CD4-positive, alpha-beta T cell (primary cell): ENCODE data around the gene RTN4IP1. TPM values are rescaled to one million over a fixed set of nuclear protein-coding genes. Genes with fewer than 3 reads are reported as not detected.

Experiments used
- ATAC-seq: fragments of 200-7000 bp; cut with Tn5 transposase; one replicate; pipeline ENCODE4 v1.10.0; 2022; ENCODE audit warnings: mild to moderate bottlenecking; ENCODE audit not compliant: poor library complexity
- CTCF ChIA-PET: fragments of 350-600 bp; sonication (Branson Sonifier 250); formaldehyde crosslinking; loops from one replicate; lab custom pipeline; 2021; ENCODE audit warnings: antibody characterized with exemption, inconsistent platforms; lab: Charles Lee
- POLR2A ChIA-PET: fragments of 350-600 bp; sonication (Branson Sonifier 250); formaldehyde crosslinking; loops from one replicate; lab custom pipeline; 2021; ENCODE audit warnings: antibody characterized with exemption, inconsistent platforms; lab: Charles Lee
- DNase-seq, 14 experiments: peaks; one replicate each; pipeline ENCODE4 v3.0.0-alpha.2; 2013 to 2020; ENCODE audit warnings: mixed read lengths in 2 of 14
- H3K27ac ChIP-seq, 2 donors: one replicate each; pipeline versions ENCODE4 v1.5.1 to v1.7.0; 2013; ENCODE audit warnings: low read length in 2 of 2, low read depth in 1 of 2, mild to moderate bottlenecking in 1 of 2
- H3K27me3 ChIP-seq, 2 experiments: 1 replicate in 1 of 2; 2 replicates in 1 of 2; pipeline versions ENCODE4 v1.6.1 to v1.7.0; 2013; ENCODE audit warnings: low read length in 2 of 2, control low read depth in 1 of 2, mild to moderate bottlenecking in 1 of 2, moderate library complexity in 1 of 2; ENCODE audit not compliant: insufficient read depth in 2 of 2, control insufficient read depth in 1 of 2
- H3K36me3 ChIP-seq: one replicate; pipeline ENCODE4 v1.6.1; 2013; ENCODE audit warnings: low read length, control low read depth; ENCODE audit not compliant: insufficient read depth
- H3K4me1 ChIP-seq: one replicate; pipeline ENCODE4 v1.6.1; 2013; ENCODE audit warnings: low read length, control low read depth; ENCODE audit not compliant: insufficient read depth
- H3K4me3 ChIP-seq: one replicate; pipeline ENCODE4 v1.5.1; 2013; ENCODE audit warnings: mild to moderate bottlenecking, low read length, moderate library complexity
- H3K9me3 ChIP-seq, 2 experiments: 1 replicate in 1 of 2; 2 replicates in 1 of 2; pipeline versions ENCODE4 v1.6.1 to v1.7.0; 2013; ENCODE audit warnings: low read length in 2 of 2, mild to moderate bottlenecking in 2 of 2, control low read depth in 1 of 2, moderate library complexity in 1 of 2; ENCODE audit not compliant: control insufficient read depth in 1 of 2, insufficient read depth in 1 of 2
- H3K27ac Mint-ChIP-seq: one replicate; pipeline ENCODE4 v1.8.0; 2020; ENCODE audit warnings: mixed read lengths
- H3K27me3 Mint-ChIP-seq: one replicate; pipeline ENCODE4 v1.8.0; 2021; ENCODE audit warnings: mixed read lengths
- H3K36me3 Mint-ChIP-seq: one replicate; pipeline ENCODE4 v1.8.0; 2021; ENCODE audit warnings: low read depth, mixed read lengths
- H3K4me1 Mint-ChIP-seq: one replicate; pipeline ENCODE4 v1.8.0; 2021; ENCODE audit warnings: low read depth, mixed read lengths
- H3K4me3 Mint-ChIP-seq: one replicate; pipeline ENCODE4 v1.8.0; 2020; ENCODE audit warnings: mild to moderate bottlenecking, mixed read lengths
- H3K9me3 Mint-ChIP-seq: one replicate; pipeline ENCODE4 v1.8.0; 2020; ENCODE audit warnings: mixed read lengths
- intact Hi-C, 2 experiments: fragments of 100-400 bp; cut with DNase I in 1 of 2; cut with micrococcal nuclease in 1 of 2; formaldehyde crosslinking; loops; one replicate each; pipeline versions ENCODE4 v1.15.1 to v1.9.0; 2023 to 2025; cut with DNase I, micrococcal nuclease
- total RNA-seq, 174 experiments: library from RNA in 2 of 174; stranded (reverse) in 2 of 174; gene quantifications; one replicate each; pipeline ENCODE4 v1.2.3 and lab custom pipeline; 2021 to 2026
- TF ChIP-seq, protein P1 (sequence below): fragments of 200-600 bp; IDR thresholded peaks from one replicate; pipeline ENCODE4 v1.8.0; 2022; ENCODE audit warnings: antibody characterized with exemption, mild to moderate bottlenecking

RTN4IP1 gene
- total RNA-seq, 2 experiments from 2014 or later = 2.4 to 2.5 TPM

DNA sequence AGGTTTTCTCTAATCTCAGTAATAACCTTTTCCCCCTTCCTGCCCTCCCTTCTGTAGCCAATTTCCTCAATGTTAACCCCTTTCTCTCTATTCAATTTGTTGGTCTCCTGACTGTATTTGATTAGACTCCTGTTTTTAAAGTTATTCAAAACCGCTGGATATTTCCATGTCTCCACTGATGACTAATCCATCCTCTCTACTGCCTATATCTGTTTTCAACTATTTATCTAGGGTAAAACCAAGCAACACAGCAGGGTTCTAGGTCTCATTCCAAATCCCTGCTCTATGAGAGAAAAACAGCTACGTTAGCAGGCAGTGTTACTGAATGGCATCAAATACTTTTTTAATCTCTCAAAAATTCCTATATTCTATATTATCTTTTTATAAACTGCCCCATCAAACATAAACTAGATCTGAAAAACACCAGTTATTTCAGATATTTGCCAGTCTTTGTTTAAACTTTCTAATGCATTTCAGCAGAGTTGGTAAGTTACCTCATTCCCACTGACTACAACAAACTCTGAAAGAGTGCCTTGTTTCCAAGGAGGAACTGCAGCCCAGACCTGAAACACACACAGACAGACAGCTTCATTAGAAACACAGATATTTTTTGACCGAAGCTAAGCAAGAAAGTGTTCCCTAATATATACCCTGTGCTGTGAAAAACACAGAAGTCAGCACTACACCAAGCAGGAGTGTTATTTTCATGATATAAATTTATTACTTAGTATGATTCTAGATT, 8.2 kb downstream of the RTN4IP1 start:
- no peaks in the 10 kb centered on the region for H3K27me3 Mint-ChIP-seq

DNA sequence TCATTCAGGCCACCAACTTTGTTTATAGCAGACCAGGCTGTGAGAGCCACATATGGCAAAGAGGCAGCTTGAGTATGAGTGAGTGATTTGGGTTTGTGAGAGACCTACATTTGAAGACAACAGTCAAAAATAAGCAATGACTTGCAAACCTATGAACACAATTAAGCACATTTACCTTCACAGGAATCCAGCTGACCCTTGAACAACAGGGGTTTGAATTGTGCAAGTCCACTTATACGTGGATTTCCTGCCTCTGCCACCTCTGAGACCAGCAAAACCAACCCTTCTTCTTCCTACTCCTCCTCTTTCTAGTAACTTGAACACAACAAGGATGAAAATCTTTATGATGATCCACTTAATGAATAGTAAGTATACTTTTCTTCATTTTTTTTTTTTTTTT, 10.1 kb downstream of the RTN4IP1 start:
- peaks cover 53% of the 10 kb centered on the region for H3K36me3 Mint-ChIP-seq
- no peaks in the 10 kb centered on the region for H3K27me3 Mint-ChIP-seq
- no peaks in the 10 kb centered on the region for H3K9me3 Mint-ChIP-seq
- Histone ChIP-seq H3K27me3 (no peaks in the 10 kb centered on the region), H3K9me3 (no peaks in the 10 kb centered on the region), H3K4me1 (no peaks in the 10 kb centered on the region), H3K27ac (no peak overlapping the region), H3K36me3 (peaks cover 15% of the 10 kb centered on the region), H3K4me3 (no peak overlapping the region)
- CTCF ChIA-PET = interaction anchor here (0.7 kb wide), 1 partner anchor 922 kb away, joined by 3 read pairs; no protein-coding TSS in a partner anchor
- no peak for DNase-seq
- TF ChIP-seq, protein P1, sequence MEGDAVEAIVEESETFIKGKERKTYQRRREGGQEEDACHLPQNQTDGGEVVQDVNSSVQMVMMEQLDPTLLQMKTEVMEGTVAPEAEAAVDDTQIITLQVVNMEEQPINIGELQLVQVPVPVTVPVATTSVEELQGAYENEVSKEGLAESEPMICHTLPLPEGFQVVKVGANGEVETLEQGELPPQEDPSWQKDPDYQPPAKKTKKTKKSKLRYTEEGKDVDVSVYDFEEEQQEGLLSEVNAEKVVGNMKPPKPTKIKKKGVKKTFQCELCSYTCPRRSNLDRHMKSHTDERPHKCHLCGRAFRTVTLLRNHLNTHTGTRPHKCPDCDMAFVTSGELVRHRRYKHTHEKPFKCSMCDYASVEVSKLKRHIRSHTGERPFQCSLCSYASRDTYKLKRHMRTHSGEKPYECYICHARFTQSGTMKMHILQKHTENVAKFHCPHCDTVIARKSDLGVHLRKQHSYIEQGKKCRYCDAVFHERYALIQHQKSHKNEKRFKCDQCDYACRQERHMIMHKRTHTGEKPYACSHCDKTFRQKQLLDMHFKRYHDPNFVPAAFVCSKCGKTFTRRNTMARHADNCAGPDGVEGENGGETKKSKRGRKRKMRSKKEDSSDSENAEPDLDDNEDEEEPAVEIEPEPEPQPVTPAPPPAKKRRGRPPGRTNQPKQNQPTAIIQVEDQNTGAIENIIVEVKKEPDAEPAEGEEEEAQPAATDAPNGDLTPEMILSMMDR = no peak
- no peak overlapping the region for H3K27ac Mint-ChIP-seq
- H3K4me1 Mint-ChIP-seq = no peaks in the 10 kb centered on the region
- intact Hi-C loops = no loop called here
- no peak overlapping the region for H3K4me3 Mint-ChIP-seq
- POLR2A ChIA-PET = no interaction called here
- ATAC-seq = no peak

More for the DNA sequence above, 8.2 kb downstream of the RTN4IP1 start:
- no peaks in the 10 kb centered on the region for H3K4me1 Mint-ChIP-seq
- Histone ChIP-seq H3K36me3 (peaks cover 15% of the 10 kb centered on the region), H3K9me3 (no peaks in the 10 kb centered on the region), H3K27me3 (no peaks in the 10 kb centered on the region), H3K4me1 (no peaks in the 10 kb centered on the region), H3K4me3 (no peak overlapping the region), H3K27ac (no peak overlapping the region)
- no peaks in the 10 kb centered on the region for H3K9me3 Mint-ChIP-seq
- CTCF ChIA-PET = interaction anchor here (1.4 to 2.1 kb wide), 2 partner anchors 13 to 55 kb away, joined by 3 to 7 read pairs; no protein-coding TSS in a partner anchor
- no peak overlapping the region for H3K27ac Mint-ChIP-seq
- intact Hi-C loops = loop anchor here (10.0 kb wide), 3 partner anchors 96 to 1674 kb away; partner anchors contain the start of genes AFG1L (in 1 of the 2) and PREP (in 1 of the 2)
- ATAC-seq (no peak), DNase-seq (no peak)
- TF ChIP-seq, protein P1 = no peak
- peaks cover 45% of the 10 kb centered on the region for H3K36me3 Mint-ChIP-seq
- POLR2A ChIA-PET = no interaction called here
- H3K4me3 Mint-ChIP-seq = no peak overlapping the region

DNA sequence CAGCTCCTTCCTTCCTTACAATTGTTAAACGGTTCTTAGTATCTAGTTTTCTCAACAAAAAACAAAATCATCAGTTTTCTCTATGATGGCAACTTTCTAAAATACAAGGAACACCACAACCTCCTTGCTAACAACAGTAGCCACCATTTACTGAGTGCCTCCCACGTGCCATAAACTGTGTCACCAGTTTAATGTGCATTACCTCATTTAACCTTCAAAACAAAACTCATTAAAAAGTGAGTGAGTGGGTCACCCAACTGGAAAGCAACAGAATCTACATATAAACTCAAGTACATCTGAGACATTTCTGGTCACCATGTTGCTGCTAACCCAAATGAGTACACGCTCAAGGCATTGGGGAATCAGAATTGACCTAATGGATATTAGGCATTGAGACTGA, 11.0 kb downstream of the RTN4IP1 start:
- H3K27me3 ChIP-seq = no peaks in the 10 kb centered on the region
- ChIA-PET POLR2A (no interaction called here), CTCF (no interaction called here)
- Mint-ChIP-seq H3K27ac (no peak overlapping the region), H3K4me3 (no peak overlapping the region), H3K36me3 (peaks cover 62% of the 10 kb centered on the region), H3K9me3 (no peaks in the 10 kb centered on the region), H3K27me3 (no peaks in the 10 kb centered on the region), H3K4me1 (no peaks in the 10 kb centered on the region)
- intact Hi-C loops = no loop called here
- TF ChIP-seq, protein P1 = no peak
- peaks cover 18% of the 10 kb centered on the region for H3K36me3 ChIP-seq
- no peaks in the 10 kb centered on the region for H3K9me3 ChIP-seq
- H3K4me3 ChIP-seq = no peak overlapping the region
- ATAC-seq (no peak), DNase-seq (no peak)
- no peak overlapping the region for H3K27ac ChIP-seq
- no peaks in the 10 kb centered on the region for H3K4me1 ChIP-seq
